GM23338 (cell line): Measurements from ENCODE around the gene DIP2C. TPM values are rescaled to one million over a fixed set of nuclear protein-coding genes. Genes with fewer than 3 reads are reported as not detected.

ENCODE experiments used
- ATAC-seq: fragments of 200-7000 bp; cut with Tn5 transposase; 3 replicates; pipeline ENCODE4 v1.9.1; 2020
- DNase-seq: peaks from one replicate; pipeline ENCODE4 v3.0.0-alpha.2; 2015; ENCODE audit warnings: low spot score
- H2AFZ ChIP-seq: fragments of 200-600 bp; sonication (generic); 2 replicates; pipeline ENCODE4 v1.8.0; 2016; ENCODE audit warnings: antibody characterized with exemption, mild to moderate bottlenecking, moderate library complexity
- H3F3A ChIP-seq: fragments of 200-600 bp; sonication (generic); replicated peaks from 2 replicates; pipeline ENCODE4 v1.8.0; 2017; ENCODE audit warnings: antibody characterized with exemption, mixed run types, low read depth
- H3K27ac ChIP-seq: fragments of 200-600 bp; sonication (generic); 2 replicates; pipeline ENCODE4 v1.6.1; 2016; ENCODE audit warnings: low read depth
- H3K27me3 ChIP-seq: fragments of 200-600 bp; sonication (generic); 2 replicates; pipeline ENCODE4 v1.8.0; 2016; ENCODE audit warnings: mild to moderate bottlenecking, mixed run types, moderate library complexity; ENCODE audit not compliant: insufficient read depth
- H3K36me3 ChIP-seq: fragments of 200-600 bp; sonication (generic); 2 replicates; pipeline ENCODE4 v1.8.0; 2016; ENCODE audit warnings: mild to moderate bottlenecking; ENCODE audit not compliant: insufficient read depth
- H3K4me1 ChIP-seq: fragments of 200-600 bp; sonication (generic); 2 replicates; pipeline ENCODE4 v1.8.0; 2016; ENCODE audit warnings: mild to moderate bottlenecking, moderate library complexity; ENCODE audit not compliant: insufficient read depth
- H3K4me2 ChIP-seq: fragments of 200-600 bp; sonication (generic); 2 replicates; pipeline ENCODE4 v1.7.1; 2017; ENCODE audit warnings: mixed run types
- H3K4me3 ChIP-seq: fragments of 200-600 bp; sonication (generic); 2 replicates; pipeline ENCODE4 v1.6.1; 2016; ENCODE audit warnings: mixed run types
- H3K79me2 ChIP-seq: fragments of 200-600 bp; sonication (generic); replicated peaks from 2 replicates; pipeline ENCODE4 v1.8.0; 2017; ENCODE audit warnings: mild to moderate bottlenecking; ENCODE audit not compliant: insufficient read depth
- H3K9me2 ChIP-seq: fragments of 200-600 bp; sonication (generic); 2 replicates; pipeline ENCODE4 v1.8.0; 2017; ENCODE audit not compliant: insufficient read depth
- H4K20me1 ChIP-seq: fragments of 200-600 bp; sonication (generic); replicated peaks from 2 replicates; pipeline ENCODE4 v1.8.0; 2017; ENCODE audit warnings: mild to moderate bottlenecking; ENCODE audit not compliant: insufficient read depth
- H3K27ac Mint-ChIP-seq: 2 replicates; pipeline ENCODE4 v1.8.0; 2020; ENCODE audit warnings: inconsistent platforms, mild to moderate bottlenecking, moderate library complexity, mixed read lengths
- H3K27me3 Mint-ChIP-seq: 3 replicates; pipeline ENCODE4 v1.8.0; 2022; ENCODE audit warnings: low read depth, mild to moderate bottlenecking, moderate library complexity, mixed read lengths, inconsistent platforms; ENCODE audit not compliant: insufficient read depth, poor library complexity
- H3K36me3 Mint-ChIP-seq: 3 replicates; pipeline ENCODE4 v1.8.0; 2021; ENCODE audit warnings: low read depth, mild to moderate bottlenecking, inconsistent platforms, moderate library complexity, mixed read lengths
- H3K4me1 Mint-ChIP-seq: 3 replicates; pipeline ENCODE4 v1.8.0; 2020; ENCODE audit warnings: mild to moderate bottlenecking, inconsistent platforms, mixed read lengths
- H3K4me3 Mint-ChIP-seq: 3 replicates; pipeline ENCODE4 v1.8.0; 2021; ENCODE audit warnings: moderate library complexity, mild to moderate bottlenecking, inconsistent platforms, mixed read lengths
- H3K9me3 Mint-ChIP-seq: 3 replicates; pipeline ENCODE4 v1.8.0; 2020; ENCODE audit warnings: moderate library complexity, mild to moderate bottlenecking, inconsistent platforms, mixed read lengths
- CTCF ChIP-seq, 2 experiments: fragments of 200-600 bp in 1 of 2; sonication (generic) in 1 of 2; conservative IDR thresholded peaks; 2 replicates each; pipeline versions ENCODE4 v1.5.1 to v1.6.1; 2016 to 2017; ENCODE audit warnings: antibody characterized with exemption in 2 of 2, low read depth in 2 of 2, mild to moderate bottlenecking in 2 of 2, moderate library complexity in 1 of 2
- NANOG ChIP-seq: IDR thresholded peaks from 2 replicates; pipeline ENCODE4 v1.6.1; 2016; ENCODE audit warnings: antibody characterized with exemption, borderline replicate concordance
- POLR2AphosphoS5 ChIP-seq: IDR thresholded peaks from 2 replicates; pipeline ENCODE4 v1.6.1; 2016; ENCODE audit warnings: antibody characterized with exemption, low read depth
- STAT1 ChIP-seq: IDR thresholded peaks from one replicate; pipeline ENCODE4 v1.6.1; 2016; ENCODE audit warnings: antibody characterized with exemption; ENCODE audit not compliant: unreplicated experiment
- ZNF331 ChIP-seq: fragments of 250-450 bp; sonication (Bioruptor Pico); IDR thresholded peaks from 2 replicates; pipeline ENCODE4 v1.5.0; 2020; ENCODE audit warnings: low read depth, mild to moderate bottlenecking, moderate library complexity
- ZNF462 ChIP-seq: fragments of 250-450 bp; sonication (Bioruptor Pico); IDR thresholded peaks from 2 replicates; pipeline ENCODE4 v1.5.0; 2020; ENCODE audit warnings: mild to moderate bottlenecking, moderate library complexity
- polyA plus RNA-seq: library from polyadenylated mRNA; unstranded; fragments of >200 nt; fragmentation: Nextera tagmentation; extraction: Ambion mirVana; gene quantifications from 2 replicates; pipeline ENCODE4 v1.2.1, GENCODE V29; 2016
- total RNA-seq: library from RNA; depleted of rRNA; stranded (reverse); fragments of >200 nt; shearing (Covaris generic); gene quantifications from 2 replicates; pipeline ENCODE4 v1.2.3, GENCODE V29; 2014

DIP2C gene
- total and polyA plus RNA-seq, 2 experiments from 2014 or later: 5.1 to 7.7 TPM

GRCh38 chr10:580778-581177 lies 108.7 kb downstream of the DIP2C start (continued):
- no peak for TF ChIP-seq ZNF462

GRCh38 chr10:576130-576465 lies 113.4 kb downstream of the DIP2C start:
- Histone ChIP-seq H3K79me2 (peaks cover 47% of the 10 kb centered on the region), H3K27ac (no peak overlapping the region), H3F3A (peaks cover 20% of the 10 kb centered on the region), H4K20me1 (peaks cover 17% of the 10 kb centered on the region; the same call in 1 of the 2 replicates), H3K36me3 (no peaks in the 10 kb centered on the region), H3K4me1 (0 out of 2 replicates have a peak, but pooled peaks cover 8% of the 10 kb centered on the region), H3K4me3 (no peak overlapping the region), H3K27me3 (no peaks in the 10 kb centered on the region), H2AFZ (no peak overlapping the region), H3K9me2 (peaks cover 7% of the 10 kb centered on the region), H3K4me2 (no peak overlapping the region)
- H3K9me3 Mint-ChIP-seq: no peaks in the 10 kb centered on the region
- peaks cover 4% of the 10 kb centered on the region for H3K27me3 Mint-ChIP-seq
- ATAC-seq: no peak
- DNase-seq: no peak
- H3K27ac Mint-ChIP-seq: peak overlapping the region; percentile 59; the same call in 1 of the 2 replicates
- no peak overlapping the region for H3K4me3 Mint-ChIP-seq
- H3K36me3 Mint-ChIP-seq: no peaks in the 10 kb centered on the region
- H3K4me1 Mint-ChIP-seq: peaks cover 34% of the 10 kb centered on the region
- TF ChIP-seq NANOG (no peak), ZNF331 (CRISPR knock-in tag) (no peak), STAT1 (no peak), CTCF (conservative IDR thresholded peaks at IDR 0.05; ENCODE audit: low read depth in 2 of 2) (no peak), POLR2AphosphoS5 (no peak), ZNF462 (no peak)
